ENCODE results near the gene DAZ2.
"Not testable (repeated sequence)": the region's sequence is repeated elsewhere in the genome, so short reads cannot be mapped to it uniquely, and the experiment has no call there.

DAZ2 gene

GRCh38 chrY:23219233-23219632 is at the start of gene DAZ2:
DAZ2 (plus strand) TSS chrY:23219533; CDS start chrY:23219741, 208 bp downstream.
- not testable (repeated sequence) for DNase-seq

GRCh38 chrY:23198908-23199307 is 20.4 kb upstream of the DAZ2 start, which contains the start of gene DAZ1:
DAZ1 (minus strand) TSS chrY:23199008; CDS start chrY:23198800, 208 bp downstream.
- not testable (repeated sequence) for DNase-seq

- not testable (repeated sequence) for DNase-seq
Observed at GRCh38 chrY:23207455-23207854, 11.9 kb upstream of the DAZ2 start.

- not testable (repeated sequence) for DNase-seq
Observed at GRCh38 chrY:23209802-23210495, 9.4 kb upstream of the DAZ2 start.

GRCh38 chrY:23210681-23211080 is 8.7 kb upstream of the DAZ2 start:
- not testable (repeated sequence) for DNase-seq
